Lung (tissue), 12 donors: ENCODE data around the gene PRSS23. TPM values are rescaled to one million over a fixed set of nuclear protein-coding genes. Genes with fewer than 3 reads are reported as not detected.
A peak's percentile ranks its signal among the peaks of the same experiment; 100 is the strongest.

Experiments
- ATAC-seq: fragments of 200-7000 bp; cut with Tn5 transposase; one replicate; pipeline ENCODE4 v1.9.1; 2020; ENCODE audit warnings: moderate number of reproducible peaks; ENCODE audit not compliant: insufficient read depth, low FRiP score
- DNase-seq, 3 donors: peaks; one replicate each; pipeline ENCODE4 v3.0.0-alpha.2; 2013 to 2017
- H3K27ac ChIP-seq, 2 donors: one replicate each; pipeline ENCODE4 v1.5.1; 2013; ENCODE audit warnings: mild to moderate bottlenecking in 2 of 2, moderate library complexity in 2 of 2, control low read depth in 1 of 2, inconsistent platforms in 1 of 2, low read depth in 1 of 2, low read length in 1 of 2
- H3K27me3 ChIP-seq, 3 donors: one replicate each; pipeline ENCODE4 v1.5.1; 2013; ENCODE audit warnings: low read length in 2 of 3; ENCODE audit not compliant: control insufficient read depth in 3 of 3, insufficient read depth in 3 of 3
- H3K36me3 ChIP-seq, 4 donors: one replicate each; pipeline ENCODE4 v1.5.1; 2013; ENCODE audit warnings: low read length in 4 of 4, mild to moderate bottlenecking in 1 of 4, moderate library complexity in 1 of 4; ENCODE audit not compliant: control insufficient read depth in 4 of 4, insufficient read depth in 4 of 4
- H3K4me1 ChIP-seq, 5 donors: one replicate each; pipeline ENCODE4 v1.5.1; 2013; ENCODE audit warnings: low read length in 5 of 5, mild to moderate bottlenecking in 2 of 5, moderate library complexity in 1 of 5; ENCODE audit not compliant: control insufficient read depth in 5 of 5, insufficient read depth in 5 of 5
- H3K4me3 ChIP-seq: one replicate; pipeline ENCODE4 v1.5.1; 2013; ENCODE audit warnings: mild to moderate bottlenecking, control low read depth, moderate library complexity
- H3K9ac ChIP-seq, 2 donors: one replicate each; pipeline ENCODE4 v1.5.1; 2013; ENCODE audit warnings: low read length in 2 of 2, control low read depth in 1 of 2; ENCODE audit not compliant: insufficient read depth in 1 of 2
- H3K9me3 ChIP-seq, 4 donors: one replicate each; pipeline ENCODE4 v1.5.1; 2013; ENCODE audit warnings: low read length in 3 of 4, mild to moderate bottlenecking in 1 of 4, moderate library complexity in 1 of 4; ENCODE audit not compliant: control insufficient read depth in 4 of 4, insufficient read depth in 3 of 4
- WGBS, 2 donors: extraction: QIAGEN DNeasy Blood & Tissue Kit; methylation state at CpG; one replicate each; pipeline ENCODE4 v1.1.7; 2013; 5-methylcytosine and 5-hydroxymethylcytosine counted together
- polyA plus RNA-seq, 2 donors: library from polyadenylated mRNA; stranded (reverse); fragments of 200-250 nt; gene quantifications; one replicate each; pipeline ENCODE4 v1.2.1, GENCODE V29; 2013
- total RNA-seq, 2 donors: library from RNA; depleted of rRNA in 1 of 2; stranded (reverse); fragments of >200 nt in 1 of 2; gene quantifications; one replicate each; pipeline ENCODE4 v1.2.1, GENCODE V29; 2014 to 2021
- TF ChIP-seq, protein P1 (sequence below): IDR thresholded peaks from 2 replicates; pipeline ENCODE4 v1.5.1; 2012; ENCODE audit warnings: mild to moderate bottlenecking; ENCODE audit errors: control extremely low read depth, extremely low read depth
- donor health status: control.
- donor health status: control.
- donor health status: Bipolar disorder and iron deficiency.
- donor health status: healthy.
- donor health status: DM: yes; HTN: yes; CAD: no.

The PRSS23 gene
- total and polyA plus RNA-seq, 4 donors: 9.9 to 86.7 (median 35.0) TPM

DNA sequence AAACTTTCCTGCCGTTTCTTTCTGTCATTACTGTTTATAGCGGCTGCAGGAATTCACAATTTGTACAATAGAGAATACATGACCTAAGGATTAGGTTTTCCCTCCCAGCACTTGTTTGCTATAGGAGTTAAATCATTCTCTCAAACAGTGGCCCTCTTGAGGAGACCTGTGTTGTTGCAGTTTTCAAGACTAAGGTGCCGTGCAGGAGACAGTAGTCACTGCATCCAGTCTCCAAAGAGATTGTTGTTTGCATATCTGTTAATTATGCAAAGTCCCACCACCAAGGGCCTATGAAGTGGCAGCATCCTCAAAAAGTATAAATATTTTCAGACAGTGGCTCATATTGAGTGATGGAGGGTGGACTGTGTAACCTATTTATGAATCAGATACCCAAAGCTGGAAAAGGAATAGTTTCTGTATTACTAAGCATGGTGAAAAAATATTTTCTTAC, 2.3 kb downstream of the PRSS23 start:
- Histone ChIP-seq H3K36me3 (no peaks in the 10 kb centered on the region), H3K9ac (no peak overlapping the region), H3K27me3 (peaks cover 0 to 10% (median 0%) of the 10 kb centered on the region in 3 donors), H3K4me3 (no peak overlapping the region), H3K27ac (no peak overlapping the region), H3K4me1 (peaks cover 0 to 27% (median 0%) of the 10 kb centered on the region in 5 donors), H3K9me3 (no peaks in the 10 kb centered on the region)
- DNase-seq (peak in 2 of 3 donors; percentile 53 to 55), ATAC-seq (no peak)
- TF ChIP-seq, protein P1, sequence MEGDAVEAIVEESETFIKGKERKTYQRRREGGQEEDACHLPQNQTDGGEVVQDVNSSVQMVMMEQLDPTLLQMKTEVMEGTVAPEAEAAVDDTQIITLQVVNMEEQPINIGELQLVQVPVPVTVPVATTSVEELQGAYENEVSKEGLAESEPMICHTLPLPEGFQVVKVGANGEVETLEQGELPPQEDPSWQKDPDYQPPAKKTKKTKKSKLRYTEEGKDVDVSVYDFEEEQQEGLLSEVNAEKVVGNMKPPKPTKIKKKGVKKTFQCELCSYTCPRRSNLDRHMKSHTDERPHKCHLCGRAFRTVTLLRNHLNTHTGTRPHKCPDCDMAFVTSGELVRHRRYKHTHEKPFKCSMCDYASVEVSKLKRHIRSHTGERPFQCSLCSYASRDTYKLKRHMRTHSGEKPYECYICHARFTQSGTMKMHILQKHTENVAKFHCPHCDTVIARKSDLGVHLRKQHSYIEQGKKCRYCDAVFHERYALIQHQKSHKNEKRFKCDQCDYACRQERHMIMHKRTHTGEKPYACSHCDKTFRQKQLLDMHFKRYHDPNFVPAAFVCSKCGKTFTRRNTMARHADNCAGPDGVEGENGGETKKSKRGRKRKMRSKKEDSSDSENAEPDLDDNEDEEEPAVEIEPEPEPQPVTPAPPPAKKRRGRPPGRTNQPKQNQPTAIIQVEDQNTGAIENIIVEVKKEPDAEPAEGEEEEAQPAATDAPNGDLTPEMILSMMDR: no peak
- 21 to 25% methylated on average over 3 of the region's 3 CpGs for WGBS, 2 donors

DNA sequence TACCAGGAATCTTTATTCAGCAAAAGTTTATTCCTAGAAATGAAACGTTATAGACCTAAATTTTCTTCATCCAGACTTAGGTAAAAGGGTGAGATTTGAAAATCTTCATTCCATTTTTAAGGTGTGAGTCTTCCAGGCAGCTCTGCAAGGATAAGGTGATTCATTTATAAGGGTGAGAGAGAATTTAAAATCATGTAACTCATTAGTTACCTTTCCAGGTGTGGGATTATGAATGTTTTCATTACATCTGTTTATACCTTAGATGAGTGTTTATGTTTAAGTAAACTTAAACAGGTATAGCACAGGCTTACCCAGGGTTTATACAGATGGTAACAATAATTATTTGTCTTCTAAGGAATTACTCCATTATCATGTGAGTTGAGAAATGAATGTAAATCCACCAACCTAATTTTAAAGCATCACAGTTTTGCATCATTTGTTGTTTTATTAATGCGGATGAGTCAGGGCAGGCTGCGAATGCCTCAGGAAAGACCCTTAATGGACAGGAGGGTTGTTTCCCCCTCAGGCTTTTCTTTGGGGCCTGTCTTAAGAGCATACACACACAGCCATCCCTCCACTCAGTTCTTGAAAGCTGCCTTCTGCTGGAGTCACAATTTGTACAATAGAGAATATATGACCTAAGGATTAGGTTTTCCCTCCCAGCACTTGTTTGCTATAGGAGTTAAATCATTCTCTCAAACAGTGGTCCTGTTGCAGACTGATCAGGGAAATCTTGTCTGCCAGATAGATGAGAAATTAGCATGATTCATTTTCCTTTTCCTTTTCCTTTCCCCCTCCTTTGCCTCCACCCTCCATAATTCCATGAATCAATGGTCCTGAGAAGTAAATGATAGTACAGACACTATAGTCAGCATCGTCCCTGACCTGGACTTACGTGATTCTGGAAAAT, 3.0 kb downstream of the PRSS23 start:
- H3K27ac ChIP-seq: no peak overlapping the region
- no peak overlapping the region for H3K9ac ChIP-seq

DNA sequence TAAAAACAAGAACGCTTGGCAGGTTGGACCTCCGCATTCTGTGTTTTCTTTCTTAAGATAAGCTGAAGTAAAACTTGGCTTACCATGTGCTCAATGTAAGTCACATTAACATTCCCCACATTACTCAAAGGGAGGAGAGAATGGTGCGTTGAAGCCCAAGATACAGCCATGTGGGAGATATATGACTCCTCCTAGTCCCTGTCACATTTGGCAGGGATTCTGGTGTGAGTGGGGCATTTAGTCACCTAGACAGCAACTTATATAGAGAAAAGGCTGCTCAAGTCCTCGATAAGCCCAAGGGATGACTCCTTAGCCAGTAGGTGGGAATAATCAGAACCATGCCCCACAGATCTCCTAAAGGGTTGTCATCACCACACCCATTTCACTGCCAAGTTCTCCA, 4.6 kb downstream of the PRSS23 start:
- DNase-seq (no peak), ATAC-seq (no peak)
- Histone ChIP-seq H3K9ac (no peak overlapping the region), H3K4me3 (no peak overlapping the region), H3K27ac (peak overlapping the region in 1 of 2 donors; percentile 10), H3K4me1 (peaks cover 0 to 23% (median 0%) of the 10 kb centered on the region in 5 donors), H3K27me3 (peaks cover 0 to 10% (median 0%) of the 10 kb centered on the region in 3 donors), H3K36me3 (no peaks in the 10 kb centered on the region), H3K9me3 (no peaks in the 10 kb centered on the region)
- TF ChIP-seq, protein P1: no peak
- 95% methylated on average over 4 of the region's 4 CpGs for WGBS, 2 donors

More for the DNA sequence above, 3.0 kb downstream of the PRSS23 start:
- ATAC-seq (no peak), DNase-seq (no peak)
- Histone ChIP-seq H3K9me3 (no peaks in the 10 kb centered on the region), H3K27me3 (peaks cover 0 to 10% (median 0%) of the 10 kb centered on the region in 3 donors), H3K4me3 (no peak overlapping the region), H3K36me3 (no peaks in the 10 kb centered on the region), H3K4me1 (peaks cover 0 to 27% (median 0%) of the 10 kb centered on the region in 5 donors)
- TF ChIP-seq, protein P1: no peak
- 59 to 77% methylated on average over 5 of the region's 5 CpGs for WGBS, 2 donors
